HG03342 (cell line): ENCODE measurements around the gene LCORL.
"Not testable (repeated sequence)": the region's sequence is repeated elsewhere in the genome, so short reads cannot be mapped to it uniquely, and the experiment has no call there.

Experiments
- ATAC-seq: cut with Tn5 transposase; IDR thresholded peaks from one replicate; pipeline ENCODE4 v1.9.1; 2021; ENCODE audit warnings: mild to moderate bottlenecking, moderate library complexity; ENCODE audit not compliant: unreplicated experiment

Gene LCORL

GRCh38 chr4:18021720-18022571 is at the start of gene LCORL:
Gene LCORL (minus strand): TSS chr4:18021755. CDS start chr4:18021751, 4 bp downstream.
- ATAC-seq: peak; percentile 82

GRCh38 chr4:18069810-18070209 is 48.3 kb upstream of the LCORL start:
- no peak for ATAC-seq

DNA sequence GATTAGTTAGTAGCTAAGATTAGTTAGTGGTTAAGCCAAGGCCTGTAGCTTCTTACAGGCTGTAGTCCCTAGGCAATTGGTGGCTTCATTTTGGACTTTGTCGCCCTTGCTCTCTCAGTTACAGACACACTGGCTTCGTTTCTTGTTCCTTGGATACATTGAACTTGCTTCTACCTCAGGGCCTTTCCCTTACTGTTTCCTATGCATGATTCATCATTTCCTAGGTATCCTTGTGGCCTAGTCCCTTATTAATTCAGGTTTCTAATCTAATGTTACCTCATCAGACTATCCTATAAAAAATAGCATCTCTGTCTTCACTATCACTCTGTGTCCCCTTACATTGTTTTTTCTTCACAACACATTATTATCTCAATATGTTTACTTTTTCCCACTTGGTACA is 45.5 kb upstream of the LCORL start:
- no peak for ATAC-seq

DNA sequence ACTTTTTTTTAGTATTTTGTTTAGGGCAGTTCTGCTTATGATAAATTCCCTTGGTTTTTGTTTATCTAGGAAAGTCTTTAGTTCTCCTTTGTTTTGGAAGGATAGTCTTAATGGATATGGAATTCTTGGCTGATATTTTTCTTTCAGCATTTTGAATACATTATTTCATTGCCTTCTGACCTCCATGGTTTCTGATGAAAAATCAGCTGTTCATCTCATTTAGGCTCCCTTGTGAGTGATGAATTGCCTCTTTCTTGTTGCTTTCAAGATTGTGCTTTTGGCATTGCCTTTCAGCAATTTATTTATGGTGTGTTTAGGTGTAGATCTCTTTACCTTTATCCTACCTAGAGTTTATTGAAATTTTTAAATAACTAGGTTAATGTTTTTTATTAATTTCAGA is 41.5 kb upstream of the LCORL start:
- ATAC-seq: no peak

- peak; percentile 80 for ATAC-seq
Measured at GRCh38 chr4:18057821-18058533, 36.4 kb upstream of the LCORL start.

DNA sequence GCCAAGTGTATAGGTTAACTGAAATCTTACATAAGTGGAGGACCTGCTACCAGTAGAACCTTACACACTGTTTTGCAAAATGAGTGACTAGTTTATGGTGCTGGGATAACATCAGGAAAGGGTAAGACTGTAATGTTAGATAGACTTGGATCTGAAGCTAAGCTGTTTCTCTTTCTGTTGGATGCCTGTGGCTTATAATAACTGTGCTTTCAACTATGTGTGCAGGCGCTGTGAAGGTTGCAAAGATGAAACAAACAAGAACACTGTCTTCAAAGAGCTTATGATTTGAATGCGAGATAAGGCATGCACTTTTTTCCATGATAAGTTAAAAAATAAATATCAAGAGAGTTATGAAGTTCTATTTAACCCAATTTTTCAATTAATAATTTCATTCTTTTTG is 34.5 kb upstream of the LCORL start:
- no peak for ATAC-seq

DNA sequence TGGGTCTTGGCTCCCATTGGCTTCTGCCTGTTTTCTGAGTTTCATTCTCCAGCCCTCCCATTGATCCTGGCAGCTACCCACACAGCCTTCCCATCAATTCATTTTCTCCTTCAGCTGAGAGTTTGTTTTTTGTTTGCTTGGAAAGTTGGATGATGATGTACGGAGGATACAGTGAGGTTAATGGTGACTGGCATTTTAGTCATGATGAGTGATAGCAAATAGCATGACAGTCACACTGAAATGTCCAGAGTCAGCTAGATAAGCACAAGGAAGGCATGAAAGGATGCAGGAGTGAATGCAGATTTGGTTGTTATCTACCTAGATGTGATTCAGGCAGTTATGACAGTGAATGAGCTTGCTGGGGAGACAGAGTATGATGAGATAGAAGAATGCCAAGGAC is 30.6 kb upstream of the LCORL start:
- ATAC-seq: no peak

DNA sequence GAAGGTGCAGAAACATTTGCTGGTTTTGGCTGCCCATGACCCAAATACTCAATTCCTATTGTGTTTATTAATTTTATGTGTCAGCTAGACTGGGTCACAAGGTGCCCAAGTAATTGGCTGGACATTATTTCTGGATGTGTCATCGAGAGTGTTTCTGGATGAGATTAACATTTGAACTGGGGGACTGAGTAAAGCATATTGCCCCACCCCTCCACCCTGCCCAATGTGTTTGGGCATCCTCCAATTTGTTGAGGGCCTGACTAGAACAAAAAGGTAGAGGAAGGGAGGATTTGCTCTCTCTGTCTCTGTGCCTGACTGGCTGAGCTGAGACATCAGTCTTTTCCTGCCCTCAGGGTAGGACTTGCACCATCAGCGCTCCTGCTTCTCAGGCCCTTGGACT is 29.7 kb upstream of the LCORL start:
- ATAC-seq: no peak

DNA sequence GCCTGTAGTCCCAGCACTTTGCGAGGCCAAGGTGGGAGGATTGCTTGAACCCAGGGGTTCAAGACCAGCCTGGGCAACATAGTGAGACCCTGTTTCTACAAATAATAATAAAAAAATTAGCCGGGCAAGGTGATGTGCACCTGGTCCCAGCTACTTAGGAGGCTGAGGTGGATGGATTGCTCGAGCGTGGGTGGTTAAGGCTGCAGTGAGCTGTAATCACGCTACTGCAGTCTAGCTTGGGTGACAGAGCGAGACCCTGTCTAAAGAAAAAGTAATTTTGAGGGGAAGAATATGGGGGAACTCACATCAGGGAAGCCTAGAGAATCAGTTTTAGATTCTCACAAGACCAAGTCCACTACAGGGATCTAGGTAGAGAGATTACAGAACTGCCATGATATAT is 28.9 kb upstream of the LCORL start:
- no peak for ATAC-seq

GRCh38 chr4:18049446-18049845 is 27.9 kb upstream of the LCORL start:
- ATAC-seq: no peak

GRCh38 chr4:18042754-18043153 is 21.2 kb upstream of the LCORL start:
- ATAC-seq: peak; percentile 44

DNA sequence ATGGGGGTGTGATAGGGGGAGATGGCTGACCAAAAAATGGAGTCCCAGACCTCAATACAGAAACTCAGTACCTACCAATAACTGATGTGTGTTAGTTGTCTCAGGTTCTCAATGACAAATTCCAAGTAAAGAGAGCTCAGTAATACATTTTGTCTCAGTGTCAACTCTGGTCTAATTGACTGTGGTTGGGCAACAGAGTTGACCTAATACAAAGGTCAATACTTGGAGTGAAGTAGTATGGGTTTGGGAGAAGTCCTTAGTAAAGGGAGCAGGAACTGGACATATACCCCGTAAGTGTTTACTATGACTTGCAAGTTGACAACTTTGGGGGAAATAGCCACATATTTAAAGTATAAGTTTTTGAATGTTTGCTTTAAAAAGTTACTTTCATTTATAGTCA is 20.5 kb upstream of the LCORL start:
- ATAC-seq: no peak

DNA sequence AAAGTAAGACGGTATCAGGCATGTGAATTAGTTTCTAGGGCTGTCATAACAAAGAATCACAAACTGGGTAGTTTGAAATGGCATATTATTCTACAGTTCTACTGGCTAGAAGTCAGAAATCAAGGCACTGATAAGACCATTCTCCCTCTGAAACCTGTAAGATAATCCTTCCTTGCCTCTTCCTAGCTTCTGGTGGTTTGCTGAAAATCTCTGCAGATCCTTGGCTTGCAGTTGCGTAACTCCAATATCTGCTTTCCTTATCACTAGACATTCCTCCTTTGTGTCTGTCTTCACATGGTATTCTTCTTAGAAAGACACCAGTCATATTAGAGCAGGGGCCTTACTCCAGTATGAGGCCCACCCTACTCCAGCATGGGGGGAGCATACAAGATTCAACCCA is 19.6 kb upstream of the LCORL start:
- ATAC-seq: no peak

GRCh38 chr4:18039113-18039512 is 17.6 kb upstream of the LCORL start:
- ATAC-seq: peak; percentile 66

- ATAC-seq: not testable (repeated sequence)
Measured at GRCh38 chr4:18036369-18036768, 14.8 kb upstream of the LCORL start.

DNA sequence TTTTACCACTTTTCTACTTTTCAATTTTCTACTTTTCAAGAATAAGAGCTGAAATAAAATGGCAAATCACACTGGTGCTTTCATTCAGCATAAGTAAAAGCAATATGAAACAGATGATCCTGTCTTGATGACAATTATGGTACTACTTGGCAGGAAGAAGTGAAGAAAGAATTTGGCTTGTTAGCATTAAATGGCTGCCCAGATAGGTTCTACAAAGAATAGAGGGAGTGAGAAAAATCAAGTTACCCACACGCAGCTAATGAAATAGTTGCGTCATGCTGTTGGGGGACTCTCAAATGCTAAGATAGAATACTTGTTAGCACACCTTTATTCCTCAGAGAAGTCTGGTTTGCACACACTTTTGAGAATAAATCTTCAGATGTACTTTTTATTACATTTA is 12.5 kb upstream of the LCORL start:
- no peak for ATAC-seq

GRCh38 chr4:18033111-18034085 is 11.8 kb upstream of the LCORL start:
- ATAC-seq: no peak

GRCh38 chr4:18025288-18025687 is 3.7 kb upstream of the LCORL start:
- ATAC-seq: no peak

DNA sequence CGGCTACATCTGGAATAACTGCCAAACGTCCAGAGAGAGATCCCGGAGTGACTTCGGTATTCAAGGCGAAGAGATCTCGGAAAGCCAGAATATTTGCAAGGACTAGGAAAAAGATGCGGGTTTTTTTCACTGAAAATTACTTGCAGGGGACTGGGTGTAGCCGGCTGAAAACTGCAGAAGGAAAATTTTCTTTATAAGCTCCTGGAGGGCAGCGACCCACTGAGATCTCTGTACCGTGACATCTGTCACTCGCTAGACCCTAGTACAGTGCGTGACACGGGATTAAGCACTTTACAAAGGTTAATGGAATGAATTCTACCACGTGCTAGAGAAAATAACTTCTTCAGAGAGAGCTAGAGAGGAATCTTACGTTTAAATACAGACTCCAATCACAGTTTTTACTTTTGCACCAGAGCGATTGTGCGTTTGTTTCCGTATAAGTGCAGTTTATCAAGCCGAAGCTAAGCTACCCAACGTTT is 1.1 kb upstream of the LCORL start:
- ATAC-seq: no peak

GRCh38 chr4:18021470-18021719 is 160 bp downstream of the LCORL start:
- ATAC-seq: no peak
